Muscle layer of colon (tissue), 2 donors: Measurements from ENCODE around the gene ARHGEF11.
"Not testable (repeated sequence)": the region's sequence is repeated elsewhere in the genome, so short reads cannot be mapped to it uniquely, and the experiment has no call there.

Experiments used
- H3K27ac ChIP-seq: one replicate; pipeline ENCODE4 v1.7.0; 2013; ENCODE audit warnings: low read depth, mild to moderate bottlenecking, low read length, moderate library complexity
- H3K27me3 ChIP-seq, 2 donors: one replicate each; pipeline ENCODE4 v1.7.0; 2013; ENCODE audit warnings: low read length in 2 of 2, mild to moderate bottlenecking in 2 of 2; ENCODE audit not compliant: insufficient read depth in 2 of 2, control insufficient read depth in 1 of 2
- H3K36me3 ChIP-seq: one replicate; pipeline ENCODE4 v1.7.0; 2013; ENCODE audit warnings: mild to moderate bottlenecking, low read length; ENCODE audit not compliant: insufficient read depth
- H3K4me1 ChIP-seq: one replicate; pipeline ENCODE4 v1.7.0; 2013; ENCODE audit warnings: mild to moderate bottlenecking, low read length; ENCODE audit not compliant: insufficient read depth
- H3K4me3 ChIP-seq, 2 donors: one replicate each; pipeline ENCODE4 v1.7.0; 2013; ENCODE audit warnings: low read length in 2 of 2, low read depth in 1 of 2, mild to moderate bottlenecking in 1 of 2, moderate library complexity in 1 of 2
- H3K9ac ChIP-seq: one replicate; pipeline ENCODE4 v1.7.0; 2013; ENCODE audit warnings: low read length
- H3K9me3 ChIP-seq: one replicate; pipeline ENCODE4 v1.7.0; 2013; ENCODE audit warnings: mild to moderate bottlenecking, low read length
- donor health status: abdominal sarcoma.
- donor health status: Adenocarcinoma of cecum.

Gene ARHGEF11

GRCh38 chr1:157085421-157085820 is 39.9 kb upstream of the ARHGEF11 start:
- H3K36me3 ChIP-seq: no peaks in the 10 kb centered on the region
- H3K9me3 ChIP-seq: no peaks in the 10 kb centered on the region
- no peaks in the 10 kb centered on the region for H3K4me1 ChIP-seq
- no peaks in the 10 kb centered on the region for H3K27me3 ChIP-seq
- no peak overlapping the region for H3K4me3 ChIP-seq
- H3K9ac ChIP-seq: no peak overlapping the region
- H3K27ac ChIP-seq: no peak overlapping the region

GRCh38 chr1:157084720-157085119 is 39.2 kb upstream of the ARHGEF11 start:
- H3K9ac ChIP-seq: no peak overlapping the region
- no peak overlapping the region for H3K4me3 ChIP-seq
- no peak overlapping the region for H3K27ac ChIP-seq
- H3K27me3 ChIP-seq: no peaks in the 10 kb centered on the region
- H3K36me3 ChIP-seq: no peaks in the 10 kb centered on the region
- H3K4me1 ChIP-seq: no peaks in the 10 kb centered on the region
- H3K9me3 ChIP-seq: no peaks in the 10 kb centered on the region

DNA sequence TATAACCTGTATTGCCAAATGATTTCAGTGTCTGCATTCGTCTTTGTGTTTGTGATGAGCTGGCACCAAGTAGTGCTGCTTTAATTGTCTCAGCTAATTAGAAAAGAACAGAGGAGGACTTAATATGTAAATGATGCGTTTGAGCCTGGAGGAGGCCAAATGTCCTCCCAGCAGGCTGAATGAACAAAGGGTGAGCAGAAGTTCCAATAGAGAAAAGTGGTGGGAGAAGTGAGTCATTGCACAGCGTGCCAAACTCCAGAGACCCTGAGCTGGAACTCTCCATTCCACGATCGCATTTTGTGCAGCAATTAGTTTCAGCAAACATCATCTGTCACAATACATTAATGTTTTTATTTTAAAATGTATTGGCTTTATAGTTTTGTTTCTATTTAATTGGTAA is 36.2 kb upstream of the ARHGEF11 start:
- H3K9me3 ChIP-seq: no peaks in the 10 kb centered on the region
- no peak overlapping the region for H3K4me3 ChIP-seq
- H3K9ac ChIP-seq: no peak overlapping the region
- no peaks in the 10 kb centered on the region for H3K27me3 ChIP-seq
- H3K36me3 ChIP-seq: no peaks in the 10 kb centered on the region
- no peaks in the 10 kb centered on the region for H3K4me1 ChIP-seq
- H3K27ac ChIP-seq: no peak overlapping the region

- Histone ChIP-seq H3K27ac (no peak overlapping the region), H3K36me3 (no peaks in the 10 kb centered on the region), H3K9me3 (no peaks in the 10 kb centered on the region), H3K4me3 (no peak overlapping the region), H3K9ac (no peak overlapping the region), H3K27me3 (no peaks in the 10 kb centered on the region), H3K4me1 (no peaks in the 10 kb centered on the region)
Observed at GRCh38 chr1:157080714-157081113, 35.2 kb upstream of the ARHGEF11 start.

DNA sequence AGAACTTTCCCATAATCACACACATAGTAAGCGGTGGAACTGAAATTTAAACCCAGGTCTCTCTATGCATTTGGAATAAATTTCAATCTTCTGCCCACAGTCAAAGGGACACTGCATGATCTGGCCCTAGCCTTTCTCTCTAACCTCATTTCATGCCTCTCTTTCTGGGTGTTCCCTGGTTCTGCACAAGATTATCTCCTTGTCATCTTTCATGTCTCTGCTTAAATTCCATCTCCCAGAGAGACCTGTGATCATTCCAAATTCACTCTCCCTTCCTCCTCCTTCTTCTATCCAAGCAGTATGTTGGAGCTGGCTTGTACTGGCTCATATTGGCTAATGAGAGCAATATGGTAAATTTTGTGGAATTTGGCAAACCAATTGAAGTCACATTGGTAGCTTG is 31.9 kb upstream of the ARHGEF11 start:
- H3K36me3 ChIP-seq: no peaks in the 10 kb centered on the region
- no peaks in the 10 kb centered on the region for H3K9me3 ChIP-seq
- peaks cover 5% of the 10 kb centered on the region for H3K4me1 ChIP-seq
- no peaks in the 10 kb centered on the region for H3K27me3 ChIP-seq
- H3K4me3 ChIP-seq: no peak overlapping the region
- H3K9ac ChIP-seq: no peak overlapping the region
- H3K27ac ChIP-seq: no peak overlapping the region

DNA sequence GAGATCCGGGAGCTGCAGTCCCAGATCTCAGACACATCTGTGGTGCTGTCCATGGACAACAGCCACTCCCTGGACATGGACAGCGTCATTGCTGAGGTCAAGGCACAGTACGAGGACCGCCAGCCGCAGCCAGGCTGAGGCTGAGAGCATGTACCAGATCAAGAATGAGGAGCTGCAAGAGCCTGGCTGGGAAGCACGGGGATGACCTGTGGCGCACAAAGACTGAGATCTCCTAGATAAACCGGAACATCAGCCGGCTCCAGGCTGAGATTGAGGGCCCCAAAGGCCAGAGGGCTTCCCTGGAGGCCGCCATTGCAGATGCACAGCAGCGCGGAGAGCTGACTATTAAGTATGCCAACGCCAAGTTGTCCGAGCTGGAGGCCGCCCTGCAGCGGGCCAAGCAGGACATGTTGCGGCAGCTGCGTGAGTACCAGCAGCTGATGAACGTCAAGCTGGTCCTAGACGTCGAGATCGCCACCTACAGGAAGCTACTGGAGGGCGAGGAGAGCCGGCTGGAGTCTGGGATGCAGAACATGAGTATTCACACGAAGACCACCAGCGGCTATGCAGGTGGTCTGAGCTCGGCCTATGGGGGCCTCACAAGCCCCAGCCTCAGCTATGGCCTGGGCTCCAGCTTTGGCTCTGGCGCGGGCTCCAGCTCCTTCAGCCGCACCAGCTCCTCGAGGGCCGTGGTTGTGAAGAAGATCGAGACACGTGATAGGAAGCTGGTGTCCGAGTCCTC is 28.6 kb upstream of the ARHGEF11 start:
- H3K4me3 ChIP-seq: peak overlapping the region; percentile 16 to 20
- H3K27me3 ChIP-seq: no peaks in the 10 kb centered on the region
- H3K27ac ChIP-seq: no peak overlapping the region
- H3K36me3 ChIP-seq: no peaks in the 10 kb centered on the region
- no peak overlapping the region for H3K9ac ChIP-seq
- no peaks in the 10 kb centered on the region for H3K9me3 ChIP-seq
- H3K4me1 ChIP-seq: peaks cover 5% of the 10 kb centered on the region

GRCh38 chr1:157069601-157070000 is 24.1 kb upstream of the ARHGEF11 start:
- H3K9me3 ChIP-seq: no peaks in the 10 kb centered on the region
- no peaks in the 10 kb centered on the region for H3K36me3 ChIP-seq
- no peak overlapping the region for H3K27ac ChIP-seq
- peaks cover 3% of the 10 kb centered on the region for H3K4me1 ChIP-seq
- H3K4me3 ChIP-seq: no peak overlapping the region
- no peak overlapping the region for H3K9ac ChIP-seq
- H3K27me3 ChIP-seq: no peaks in the 10 kb centered on the region

DNA sequence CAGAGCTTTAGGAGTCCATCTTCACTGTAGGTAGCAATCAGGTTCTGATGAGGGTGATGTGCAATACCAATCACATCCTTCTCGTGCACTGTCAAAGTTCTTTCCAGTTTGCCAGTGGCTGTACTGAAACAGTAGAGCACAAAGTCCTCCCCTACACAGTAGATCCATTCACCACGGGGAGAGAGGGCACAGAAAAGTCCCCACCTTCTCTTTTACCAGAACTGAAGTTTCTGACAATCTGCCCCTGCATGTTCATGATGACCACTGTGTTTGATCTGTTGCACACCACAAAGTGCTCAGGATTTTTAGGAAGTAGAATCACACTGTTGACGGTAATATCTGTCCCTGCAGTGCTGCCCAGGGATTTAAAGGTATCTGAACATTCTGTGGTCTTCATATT is 13.7 kb upstream of the ARHGEF11 start:
- H3K9ac ChIP-seq, H3K27ac ChIP-seq, H3K4me3 ChIP-seq, H3K27me3 ChIP-seq, H3K9me3 ChIP-seq, H3K36me3 ChIP-seq, H3K4me1 ChIP-seq: not testable (repeated sequence)

GRCh38 chr1:157056269-157056668 is 10.7 kb upstream of the ARHGEF11 start:
- no peaks in the 10 kb centered on the region for H3K27me3 ChIP-seq
- H3K4me1 ChIP-seq: no peaks in the 10 kb centered on the region
- H3K9me3 ChIP-seq: no peaks in the 10 kb centered on the region
- H3K27ac ChIP-seq: no peak overlapping the region
- no peaks in the 10 kb centered on the region for H3K36me3 ChIP-seq
- H3K9ac ChIP-seq: no peak overlapping the region
- no peak overlapping the region for H3K4me3 ChIP-seq

DNA sequence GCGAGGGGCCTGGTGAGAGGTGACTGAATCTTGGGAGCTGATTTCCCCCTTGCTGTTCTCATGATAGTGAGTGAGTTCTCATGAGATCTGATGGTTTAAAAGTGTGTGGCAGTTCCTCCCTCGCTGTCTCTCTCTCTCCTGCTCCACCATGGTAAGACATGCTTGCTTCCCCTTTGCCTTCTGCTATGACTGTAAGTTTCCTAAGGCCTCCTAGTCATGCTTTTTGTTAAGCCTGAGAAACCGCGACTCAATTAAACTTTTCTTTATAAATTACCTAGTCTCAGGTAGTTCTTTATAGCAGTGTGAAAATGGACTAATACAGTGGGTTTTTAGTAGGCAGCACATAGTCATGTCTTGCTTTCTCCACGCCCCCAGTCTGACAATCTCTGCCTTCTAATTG is 10.2 kb upstream of the ARHGEF11 start:
- not testable (repeated sequence) for H3K4me3 ChIP-seq, H3K36me3 ChIP-seq, H3K4me1 ChIP-seq, H3K9me3 ChIP-seq, H3K27ac ChIP-seq, H3K27me3 ChIP-seq, H3K9ac ChIP-seq

DNA sequence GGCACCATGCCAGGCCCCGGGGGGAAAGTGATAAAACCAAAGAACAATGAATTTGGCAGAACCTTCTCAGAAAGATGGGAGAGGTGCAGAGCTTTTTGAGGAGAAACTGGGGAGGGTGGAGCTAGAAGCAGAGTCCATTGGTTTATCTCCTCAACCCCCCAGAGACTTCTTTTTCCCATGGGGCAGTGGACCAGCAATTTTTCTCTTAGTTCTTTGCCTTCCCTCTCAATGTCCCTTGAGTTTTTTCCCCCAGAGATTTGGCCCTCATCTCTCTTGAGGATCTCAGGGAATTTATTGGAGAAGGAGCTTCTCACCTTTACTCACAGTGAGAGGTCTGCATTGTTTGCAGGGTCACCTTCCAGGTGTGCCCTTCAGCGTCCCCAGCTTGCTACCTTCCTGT is 5.3 kb upstream of the ARHGEF11 start:
- Histone ChIP-seq H3K9ac (no peak overlapping the region), H3K36me3 (no peaks in the 10 kb centered on the region), H3K27ac (no peak overlapping the region), H3K27me3 (no peaks in the 10 kb centered on the region), H3K9me3 (no peaks in the 10 kb centered on the region), H3K4me1 (no peaks in the 10 kb centered on the region), H3K4me3 (no peak overlapping the region)

GRCh38 chr1:157047062-157047410 is 1.5 kb upstream of the ARHGEF11 start:
- H3K27ac ChIP-seq: no peak overlapping the region

More at GRCh38 chr1:157047062-157047410, 1.5 kb upstream of the ARHGEF11 start:
- Histone ChIP-seq H3K9ac (no peak overlapping the region), H3K27me3 (no peaks in the 10 kb centered on the region), H3K9me3 (no peaks in the 10 kb centered on the region), H3K4me1 (peaks cover 30% of the 10 kb centered on the region), H3K4me3 (no peak overlapping the region), H3K36me3 (no peaks in the 10 kb centered on the region)
